IPS-11a (cell line): ENCODE data around the gene PARD3B.
"Not testable (repeated sequence)": the region's sequence is repeated elsewhere in the genome, so short reads cannot be mapped to it uniquely, and the experiment has no call there.

Source experiments
- H3K4me3 ChIP-seq: one replicate; pipeline ENCODE4 v1.5.1; 2013; ENCODE audit warnings: low read depth, low read length, control low read depth

Gene PARD3B

GRCh38 chr2:205475416-205475768 lies 930.1 kb downstream of the PARD3B start:
- H3K4me3 ChIP-seq: no peak overlapping the region

DNA sequence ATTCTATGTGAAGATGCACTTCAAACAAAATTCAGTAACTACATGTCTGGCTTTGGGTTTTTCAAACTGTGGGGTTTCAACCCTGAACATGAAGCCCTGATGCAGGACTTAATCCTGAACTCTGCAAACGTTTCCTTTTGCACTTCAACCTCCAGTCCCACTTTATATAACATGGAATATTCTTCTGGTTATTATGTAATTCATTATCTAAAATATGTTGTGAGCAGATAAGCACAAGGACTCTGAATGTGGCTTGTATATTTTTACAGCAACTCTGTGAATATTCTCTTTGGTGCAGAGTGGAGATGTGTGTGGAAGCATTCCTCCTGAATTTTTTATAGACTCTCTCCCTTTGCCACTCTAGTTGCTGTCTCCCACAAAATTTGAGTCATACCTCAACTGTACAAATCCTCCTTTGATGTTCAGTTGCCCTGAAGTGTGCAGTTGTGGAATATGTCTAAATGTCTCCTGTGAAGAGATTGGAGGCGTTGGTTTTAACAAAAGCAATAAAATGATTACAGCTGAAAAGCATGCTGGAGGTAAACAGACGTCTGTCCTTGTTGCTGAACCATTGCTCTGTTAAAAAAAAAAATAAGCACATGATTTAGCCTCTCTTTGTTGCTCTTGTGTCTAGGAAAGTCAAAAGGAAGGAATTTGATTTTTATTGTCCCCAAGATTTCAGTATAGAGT lies 931.9 kb downstream of the PARD3B start:
- H3K4me3 ChIP-seq: no peak overlapping the region

DNA sequence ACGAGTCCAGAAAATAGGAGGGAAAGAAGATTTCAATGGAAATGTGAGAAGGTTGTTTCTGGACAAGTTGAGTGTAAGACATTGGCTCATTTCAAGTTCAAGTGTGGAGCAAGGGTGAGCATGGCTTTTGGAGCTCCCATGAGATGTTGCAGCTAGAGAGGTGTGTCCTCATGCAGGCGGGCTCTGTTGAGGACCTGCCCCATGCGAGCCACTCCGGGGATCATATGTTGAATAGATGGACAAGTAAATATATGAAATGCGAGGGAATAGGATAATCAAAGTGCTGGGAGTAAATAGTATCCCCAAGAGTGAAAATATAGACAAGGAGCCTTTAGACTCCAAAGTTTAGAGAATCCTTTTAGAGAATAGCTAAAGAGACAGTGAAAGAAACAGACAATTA lies 936.6 kb downstream of the PARD3B start:
- no peak overlapping the region for H3K4me3 ChIP-seq

DNA sequence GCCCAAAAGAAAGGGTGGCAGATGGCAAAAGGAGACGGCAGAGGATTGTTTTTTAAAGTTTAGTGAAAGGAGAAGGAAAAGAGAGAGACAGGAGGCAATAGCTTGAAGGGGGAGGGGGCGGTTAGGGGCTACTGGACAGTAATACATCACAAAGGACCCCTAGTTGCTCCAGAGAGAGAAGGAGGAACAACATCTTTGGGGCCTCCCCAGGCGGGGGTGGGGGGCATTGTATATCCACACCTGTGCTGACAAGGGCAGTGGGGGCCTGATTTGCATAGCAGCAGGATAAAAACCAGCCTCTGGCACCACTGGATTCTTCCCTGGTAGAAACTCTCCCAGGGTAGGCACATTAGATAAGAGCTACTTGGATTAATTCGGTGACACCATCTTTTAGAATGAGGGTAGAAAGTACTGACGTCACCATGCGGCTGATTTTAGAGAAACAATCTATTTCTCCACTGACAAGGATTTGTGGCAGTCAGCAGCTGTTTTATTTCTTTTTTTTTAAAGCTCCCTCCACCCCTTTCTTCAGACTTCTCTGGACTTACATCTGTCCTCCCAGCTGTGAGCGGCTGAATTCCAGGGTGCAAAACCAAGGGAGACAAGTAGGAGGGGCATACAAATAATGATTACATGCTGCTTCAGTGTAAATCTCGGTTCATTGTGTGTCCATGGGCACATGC lies 937.3 kb downstream of the PARD3B start:
- H3K4me3 ChIP-seq: no peak overlapping the region

DNA sequence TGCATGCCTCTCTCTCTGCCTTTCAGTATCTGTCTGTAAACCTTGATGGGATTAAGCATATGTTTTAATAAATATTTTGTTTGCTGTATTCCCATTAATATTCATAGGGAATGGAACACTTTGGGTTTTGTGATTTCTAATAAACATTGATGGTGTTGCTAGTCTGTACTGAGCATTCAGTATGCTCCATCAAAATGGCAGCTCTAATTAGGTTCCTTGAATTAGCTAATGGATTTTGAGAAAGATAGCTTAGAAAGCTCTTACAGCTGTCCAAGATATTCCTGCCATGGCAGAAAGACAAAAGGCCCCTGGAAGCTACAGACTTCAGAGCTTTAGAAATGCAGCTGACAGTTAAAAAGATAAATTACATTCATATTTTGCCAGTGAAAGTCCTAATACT lies 937.8 kb downstream of the PARD3B start:
- H3K4me3 ChIP-seq: no peak overlapping the region

DNA sequence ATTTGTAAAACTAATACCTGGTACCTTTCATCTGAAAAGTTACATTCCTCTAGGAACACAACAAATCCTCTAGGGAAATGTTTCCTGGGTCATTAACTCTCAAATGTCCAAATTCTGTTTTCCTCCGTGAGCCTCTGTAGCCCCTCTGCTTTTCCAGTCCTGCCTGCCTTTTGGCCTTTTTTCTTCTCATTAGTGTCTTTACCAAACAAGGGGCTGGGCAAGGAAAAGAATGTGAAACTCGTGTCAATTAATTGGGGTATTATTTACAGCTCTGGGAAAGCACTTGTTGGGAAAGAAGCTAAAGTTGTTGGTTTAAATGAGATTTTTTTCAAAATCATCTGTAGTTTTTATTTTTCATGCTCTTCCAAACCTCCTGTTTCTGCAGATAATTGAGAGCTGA lies 938.9 kb downstream of the PARD3B start:
- no peak overlapping the region for H3K4me3 ChIP-seq

GRCh38 chr2:205484764-205485163 lies 939.5 kb downstream of the PARD3B start:
- H3K4me3 ChIP-seq: no peak overlapping the region

GRCh38 chr2:205493528-205493927 lies 948.3 kb downstream of the PARD3B start:
- not testable (repeated sequence) for H3K4me3 ChIP-seq

GRCh38 chr2:205494537-205495235 lies 949.4 kb downstream of the PARD3B start:
- no peak overlapping the region for H3K4me3 ChIP-seq

DNA sequence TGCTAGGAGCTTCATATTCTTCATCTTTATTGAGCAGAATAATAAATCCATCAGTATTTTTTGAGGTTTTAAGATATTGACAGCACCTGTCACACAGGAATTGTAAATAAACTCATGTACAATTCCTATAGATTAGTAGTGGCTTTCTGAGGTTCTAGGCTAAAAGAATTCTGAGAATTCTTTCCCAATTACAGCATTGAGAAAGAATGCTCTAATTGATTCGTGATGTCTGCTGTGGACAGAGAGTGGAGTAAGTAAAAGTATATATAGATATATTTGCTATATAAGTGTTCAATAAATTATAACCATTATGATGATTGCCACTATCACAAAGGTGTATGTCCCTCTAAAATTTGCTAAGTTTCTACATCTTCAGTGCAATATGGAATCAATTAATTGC lies 950.5 kb downstream of the PARD3B start:
- no peak overlapping the region for H3K4me3 ChIP-seq

- H3K4me3 ChIP-seq: no peak overlapping the region
Measured at GRCh38 chr2:205496370-205496769, 951.1 kb downstream of the PARD3B start.

GRCh38 chr2:205496772-205497171 lies 951.5 kb downstream of the PARD3B start:
- no peak overlapping the region for H3K4me3 ChIP-seq

GRCh38 chr2:205499006-205499405 lies 953.7 kb downstream of the PARD3B start:
- no peak overlapping the region for H3K4me3 ChIP-seq

GRCh38 chr2:205500065-205500464 lies 954.8 kb downstream of the PARD3B start:
- H3K4me3 ChIP-seq: no peak overlapping the region

GRCh38 chr2:205500951-205501350 lies 955.7 kb downstream of the PARD3B start:
- no peak overlapping the region for H3K4me3 ChIP-seq

DNA sequence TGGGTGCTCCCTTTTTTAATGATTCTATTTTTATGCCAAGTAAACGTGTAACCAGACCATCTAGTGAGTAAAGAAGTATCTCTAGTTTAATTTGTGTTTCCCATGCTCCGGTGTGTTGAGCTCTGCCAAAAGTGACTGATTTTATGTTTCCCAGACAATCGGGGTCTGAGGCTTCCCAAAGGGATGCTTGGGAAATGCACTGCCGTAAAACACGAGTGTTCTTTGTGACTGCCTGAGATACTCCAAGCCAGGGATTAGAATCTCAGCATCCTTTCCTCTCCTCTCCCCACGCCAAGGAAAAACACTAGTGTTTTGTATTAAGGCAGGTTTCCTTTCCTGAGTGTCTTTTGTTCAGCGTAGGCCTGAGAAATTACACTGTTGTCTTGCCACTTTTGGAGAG lies 956.6 kb downstream of the PARD3B start:
- no peak overlapping the region for H3K4me3 ChIP-seq

DNA sequence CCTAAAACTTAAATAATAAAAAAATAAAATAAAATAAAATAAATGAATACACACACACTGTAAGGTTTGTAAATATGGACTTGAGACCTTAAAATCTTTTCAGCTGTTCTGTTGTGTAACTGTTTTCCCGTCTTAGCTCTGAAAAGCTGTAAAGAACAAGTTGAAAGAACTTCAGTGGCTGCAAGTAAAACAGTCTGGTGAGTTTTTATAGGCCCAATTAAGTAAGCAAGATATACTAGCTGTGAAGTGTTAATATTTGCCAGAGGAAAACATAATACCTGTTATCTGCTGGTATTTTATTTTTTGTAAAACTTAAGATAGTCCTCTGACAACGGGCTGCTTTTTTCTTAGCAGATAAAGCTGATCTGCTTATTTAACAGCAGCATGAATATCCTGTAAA lies 960.1 kb downstream of the PARD3B start:
- no peak overlapping the region for H3K4me3 ChIP-seq

DNA sequence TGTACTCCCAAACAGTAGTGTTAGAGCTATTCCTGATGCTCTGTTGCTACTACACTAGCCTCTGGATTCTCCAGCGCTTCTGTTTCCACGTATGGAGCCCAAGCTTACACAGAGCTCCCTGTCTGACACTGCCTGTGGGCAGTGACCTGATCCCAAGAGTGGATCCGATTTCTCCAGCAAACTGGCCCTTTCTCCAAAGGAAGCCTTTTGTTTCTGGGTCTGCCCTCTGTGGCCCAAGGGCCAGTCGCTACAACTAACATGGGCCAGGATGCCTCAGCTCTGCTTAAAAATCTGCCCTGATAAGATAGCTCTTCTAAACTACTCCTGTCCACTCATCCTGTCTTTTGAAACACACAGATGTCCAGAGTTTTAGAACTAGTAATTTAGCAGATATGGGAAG lies 964.4 kb downstream of the PARD3B start:
- H3K4me3 ChIP-seq: no peak overlapping the region

- no peak overlapping the region for H3K4me3 ChIP-seq
Measured at GRCh38 chr2:205510345-205510744, 965.1 kb downstream of the PARD3B start.

GRCh38 chr2:205511221-205511620 lies 965.9 kb downstream of the PARD3B start:
- H3K4me3 ChIP-seq: no peak overlapping the region

GRCh38 chr2:205511641-205512040 lies 966.4 kb downstream of the PARD3B start:
- H3K4me3 ChIP-seq: no peak overlapping the region

GRCh38 chr2:205520311-205520710 lies 975.0 kb downstream of the PARD3B start:
- no peak overlapping the region for H3K4me3 ChIP-seq
